GM21381 (cell line): ENCODE results near the gene CNTRL.
"Not testable (repeated sequence)": the region's sequence is repeated elsewhere in the genome, so short reads cannot be mapped to it uniquely, and the experiment has no call there.

Source experiments
- ATAC-seq: cut with Tn5 transposase; IDR thresholded peaks from one replicate; pipeline ENCODE4 v1.9.1; 2021; ENCODE audit warnings: mild to moderate bottlenecking, moderate library complexity; ENCODE audit not compliant: unreplicated experiment

The CNTRL gene

GRCh38 chr9:121178676-121179372 lies 104.1 kb downstream of the CNTRL start:
- ATAC-seq: no peak

- ATAC-seq: not testable (repeated sequence)
Observed at GRCh38 chr9:121179373-121179721, 104.6 kb downstream of the CNTRL start.

GRCh38 chr9:121179930-121180681 lies 105.4 kb downstream of the CNTRL start:
- ATAC-seq: no peak

GRCh38 chr9:121182101-121182836 lies 107.5 kb downstream of the CNTRL start:
- ATAC-seq: no peak

GRCh38 chr9:121182989-121183388 lies 108.2 kb downstream of the CNTRL start:
- no peak for ATAC-seq

- ATAC-seq: no peak
Observed at GRCh38 chr9:121183666-121184423, 109.1 kb downstream of the CNTRL start.

- ATAC-seq: no peak
Observed at GRCh38 chr9:121184463-121184862, 109.7 kb downstream of the CNTRL start.

GRCh38 chr9:121185178-121185745 lies 110.5 kb downstream of the CNTRL start:
- ATAC-seq: no peak

GRCh38 chr9:121185774-121186403 lies 111.1 kb downstream of the CNTRL start:
- no peak for ATAC-seq

GRCh38 chr9:121187636-121188305 lies 113.0 kb downstream of the CNTRL start:
- no peak for ATAC-seq

- no peak for ATAC-seq
Observed at GRCh38 chr9:121189006-121189405, 114.3 kb downstream of the CNTRL start.

- ATAC-seq: no peak
Observed at GRCh38 chr9:121189660-121190059, 114.9 kb downstream of the CNTRL start.

GRCh38 chr9:121191235-121191634 lies 116.5 kb downstream of the CNTRL start:
- no peak for ATAC-seq

- ATAC-seq: no peak
Observed at GRCh38 chr9:121192518-121192917, 117.8 kb downstream of the CNTRL start.

GRCh38 chr9:121192959-121193640 lies 118.3 kb downstream of the CNTRL start:
- no peak for ATAC-seq

- ATAC-seq: no peak
Observed at GRCh38 chr9:121194730-121195129, 120.0 kb downstream of the CNTRL start.

- ATAC-seq: peak; percentile 52
Observed at GRCh38 chr9:121196389-121196788, 121.6 kb downstream of the CNTRL start.

- no peak for ATAC-seq
Observed at GRCh38 chr9:121197132-121197531, 122.4 kb downstream of the CNTRL start.

- ATAC-seq: no peak
Observed at GRCh38 chr9:121198512-121199042, 123.8 kb downstream of the CNTRL start.
